HEK293 (cell line): Measurements from ENCODE around the gene HSPB2.
A peak's percentile ranks its signal among the peaks of the same experiment; 100 is the strongest.

Source experiments
- CTCF ChIA-PET: fragments of 350-600 bp; formaldehyde crosslinking; extraction: SDS; loops from one replicate; lab custom pipeline; 2021; ENCODE audit warnings: antibody characterized with exemption; lab: Yijun Ruan, JAX
- POLR2A ChIA-PET: fragments of 300-600 bp; formaldehyde crosslinking; extraction: SDS; loops from one replicate; lab custom pipeline; 2020; ENCODE audit warnings: antibody characterized with exemption, inconsistent platforms; lab: Yijun Ruan, JAX
- H3K27ac ChIP-seq: fragments of 200-500 bp; sonication (Bioruptor generic); 2 replicates; pipeline ENCODE4 v1.5.1; 2014; ENCODE audit warnings: low read depth, low read length, control low read depth, inconsistent platforms; ENCODE audit errors: extremely low read depth
- H3K36me3 ChIP-seq, 2 experiments: fragments of 200-500 bp in 1 of 2; sonication (Bioruptor generic) in 1 of 2; 1 replicate in 1 of 2; 2 replicates in 1 of 2; pipeline ENCODE4 v1.5.1; 2014 to 2017; ENCODE audit warnings: inconsistent platforms in 2 of 2, low read length in 2 of 2; ENCODE audit not compliant: control insufficient read depth in 2 of 2, insufficient read depth in 1 of 2
- H3K4me1 ChIP-seq: fragments of 200-500 bp; sonication (Bioruptor generic); 2 replicates; pipeline ENCODE4 v1.5.1; 2014; ENCODE audit warnings: mild to moderate bottlenecking, low read length, inconsistent platforms; ENCODE audit not compliant: control insufficient read depth, insufficient read depth
- H3K4me3 ChIP-seq: 2 replicates; pipeline ENCODE4 v1.5.1; 2011; ENCODE audit warnings: low read depth, mild to moderate bottlenecking, control low read depth, low read length, moderate library complexity
- H3K9me3 ChIP-seq: fragments of 200-500 bp; sonication (Bioruptor generic); 2 replicates; pipeline ENCODE4 v1.5.1; 2014; ENCODE audit warnings: low read depth, low read length, inconsistent platforms; ENCODE audit not compliant: control insufficient read depth, insufficient read depth
- FEZF1 ChIP-seq: fragments of 450-650 bp; formaldehyde crosslinking; IDR thresholded peaks from 2 replicates; pipeline ENCODE4 v1.5.1; 2016; ENCODE audit warnings: missing biosample characterization, missing genetic modification characterization
- INSM2 ChIP-seq: fragments of 450-650 bp; formaldehyde crosslinking; IDR thresholded peaks from 2 replicates; pipeline ENCODE4 v1.5.1; 2016; ENCODE audit warnings: missing biosample characterization, missing genetic modification characterization
- SCRT2 ChIP-seq: fragments of 450-650 bp; formaldehyde crosslinking; IDR thresholded peaks from 2 replicates; pipeline ENCODE4 v1.5.1; 2016; ENCODE audit warnings: missing biosample characterization, missing genetic modification characterization
- ZBTB44 ChIP-seq: fragments of 450-650 bp; IDR thresholded peaks from 2 replicates; pipeline ENCODE4 v1.5.1; 2018; ENCODE audit warnings: missing biosample characterization, mild to moderate bottlenecking, missing genetic modification characterization
- ZBTB8A ChIP-seq: fragments of 450-650 bp; formaldehyde crosslinking; IDR thresholded peaks from 2 replicates; pipeline ENCODE4 v1.5.1; 2016; ENCODE audit warnings: missing biosample characterization, missing genetic modification characterization
- ZNF146 ChIP-seq: fragments of 450-650 bp; formaldehyde crosslinking; IDR thresholded peaks from 2 replicates; pipeline ENCODE4 v1.5.1; 2016; ENCODE audit warnings: missing biosample characterization, missing genetic modification characterization
- ZNF302 ChIP-seq: fragments of 450-650 bp; formaldehyde crosslinking; IDR thresholded peaks from 2 replicates; pipeline ENCODE4 v1.5.1; 2016; ENCODE audit warnings: missing biosample characterization, missing genetic modification characterization, low read depth
- ZNF530 ChIP-seq: fragments of 450-650 bp; formaldehyde crosslinking; IDR thresholded peaks from 2 replicates; pipeline ENCODE4 v1.5.1; 2016; ENCODE audit warnings: low read depth, missing biosample characterization, missing genetic modification characterization
- ZNF544 ChIP-seq: fragments of 450-650 bp; formaldehyde crosslinking; IDR thresholded peaks from 2 replicates; pipeline ENCODE4 v1.5.0; 2017; ENCODE audit warnings: missing biosample characterization, missing genetic modification characterization
- ZNF600 ChIP-seq: fragments of 450-650 bp; formaldehyde crosslinking; IDR thresholded peaks from 2 replicates; pipeline ENCODE4 v1.5.1; 2016; ENCODE audit warnings: missing biosample characterization, missing genetic modification characterization
- ZNF629 ChIP-seq: fragments of 450-650 bp; formaldehyde crosslinking; IDR thresholded peaks from 2 replicates; pipeline ENCODE4 v1.5.1; 2017; ENCODE audit warnings: missing biosample characterization, missing genetic modification characterization
- ZNF654 ChIP-seq: fragments of 450-650 bp; formaldehyde crosslinking; IDR thresholded peaks from 2 replicates; pipeline ENCODE4 v1.5.1; 2016; ENCODE audit warnings: low read depth, missing biosample characterization, missing genetic modification characterization
- ZNF658 ChIP-seq: fragments of 450-650 bp; formaldehyde crosslinking; IDR thresholded peaks from 2 replicates; pipeline ENCODE4; 2016; ENCODE audit warnings: missing biosample characterization, missing genetic modification characterization
- ZNF660 ChIP-seq: fragments of 450-650 bp; IDR thresholded peaks from 2 replicates; pipeline ENCODE4 v1.5.1; 2018; ENCODE audit warnings: missing biosample characterization, mild to moderate bottlenecking, missing genetic modification characterization
- ZNF785 ChIP-seq: fragments of 450-650 bp; formaldehyde crosslinking; IDR thresholded peaks from 2 replicates; pipeline ENCODE4 v1.5.1; 2016; ENCODE audit warnings: missing biosample characterization, missing genetic modification characterization

Gene HSPB2

DNA sequence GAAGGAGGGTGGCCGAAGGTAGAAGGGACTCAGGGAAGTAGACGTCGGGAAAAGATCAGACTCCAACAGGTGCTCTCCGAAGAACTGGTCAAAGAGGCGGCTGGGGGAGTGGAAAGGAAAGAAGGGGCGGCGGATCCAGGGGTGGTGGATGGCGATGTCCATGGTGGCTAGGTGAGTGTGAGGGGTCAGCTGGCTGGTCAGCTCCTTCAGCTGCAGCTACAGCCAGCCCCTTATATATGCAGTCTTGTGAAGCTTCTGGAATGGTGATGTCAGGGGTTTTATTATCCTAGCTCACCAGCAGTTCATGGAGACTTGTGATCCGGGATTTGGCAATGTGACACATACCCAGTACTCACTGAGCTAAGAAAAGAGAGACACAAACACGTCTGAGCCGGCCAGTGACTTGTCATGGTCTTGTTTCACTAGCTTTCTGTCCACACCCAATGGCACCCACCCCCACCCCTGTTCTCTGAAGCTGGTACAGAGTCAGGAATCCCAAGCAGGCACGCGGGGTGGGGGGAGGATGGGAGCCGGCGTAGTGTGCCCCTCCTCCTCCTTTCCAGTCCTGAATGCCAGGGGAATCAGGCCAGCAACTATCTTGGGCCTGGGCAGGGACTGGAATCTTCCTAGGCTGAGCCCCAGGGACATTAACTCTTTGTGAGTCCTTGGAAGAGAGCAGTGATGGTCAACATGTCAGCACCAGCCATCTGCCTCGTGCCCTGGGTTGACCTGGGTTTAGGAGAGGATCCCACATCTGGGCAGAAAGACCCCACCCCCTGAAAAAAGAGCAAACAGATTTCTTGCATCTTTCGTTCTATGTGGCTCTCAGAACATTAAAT is 752 bp upstream of the HSPB2 start, which contains the start of gene CRYAB:
Gene CRYAB, minus strand, starts transcription at position 208 of the 839 bp plus-strand sequence. Its CDS starts 46 bp downstream, at position 162.
- Histone ChIP-seq H3K9me3 (no peaks in the 10 kb centered on the region), H3K36me3 (no peaks in the 10 kb centered on the region), H3K4me3 (no peak within 1 kb of the TSS), H3K27ac (no peak within 1 kb of the TSS), H3K4me1 (no peaks in the 10 kb centered on the region)
- ChIA-PET CTCF (interaction anchor here (0.8 kb wide), 1 partner anchor 71 kb away, joined by 3 read pairs; no protein-coding TSS in a partner anchor), POLR2A (interaction anchor here (0.5 to 1.1 kb wide), 2 partner anchors 15 to 153 kb away, joined by 4 to 7 read pairs; no protein-coding TSS in a partner anchor)
- peak; percentile 66 for TF ChIP-seq SCRT2 (tag by site-specific recombination)
- TF ChIP-seq ZNF146 (tag by site-specific recombination): no peak

GRCh38 chr11:111913031-111913861 is 712 bp downstream of the HSPB2 start:
- Histone ChIP-seq H3K4me1 (no peaks in the 10 kb centered on the region), H3K9me3 (no peaks in the 10 kb centered on the region), H3K36me3 (no peaks in the 10 kb centered on the region), H3K4me3 (no peak overlapping the region), H3K27ac (no peak overlapping the region)
- TF ChIP-seq ZBTB44 (tag by site-specific recombination) (no peak), ZNF530 (tag by site-specific recombination) (no peak), INSM2 (tag by site-specific recombination) (no peak), ZNF146 (tag by site-specific recombination) (no peak), ZNF658 (no peak), ZNF660 (tag by site-specific recombination) (no peak), ZNF785 (tag by site-specific recombination) (no peak), ZNF302 (no peak), ZNF654 (tag by site-specific recombination) (no peak)
- ChIA-PET POLR2A (interaction anchor here (1.1 kb wide), 1 partner anchor 14 kb away, joined by 3 read pairs; no protein-coding TSS in a partner anchor), CTCF (interaction anchor here (0.5 to 0.6 kb wide), 2 partner anchors 110 to 292 kb away, joined by 3 to 4 read pairs; no protein-coding TSS in a partner anchor)

DNA sequence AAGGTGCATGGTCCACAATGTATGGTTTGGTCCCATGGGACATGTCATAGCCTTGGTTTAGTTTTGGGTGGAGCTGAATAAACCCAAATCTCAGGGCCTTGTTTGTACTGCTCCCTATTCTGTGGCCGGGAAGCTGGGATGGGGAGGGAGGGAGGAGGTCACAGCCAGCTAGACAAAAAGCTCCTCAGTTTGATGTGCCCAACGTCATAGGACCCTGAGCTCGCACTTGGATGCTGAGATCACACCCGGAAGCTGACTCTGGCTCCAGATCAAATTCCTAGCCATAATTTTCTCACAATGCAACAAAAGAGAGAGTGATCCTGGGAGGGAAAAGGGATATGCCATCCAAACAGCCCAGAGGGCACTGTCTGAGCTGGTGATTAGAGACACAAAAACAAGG is 1.5 kb downstream of the HSPB2 start:
- ChIA-PET POLR2A (interaction anchor here (1.1 kb wide), 1 partner anchor 13 kb away, joined by 3 read pairs; no protein-coding TSS in a partner anchor), CTCF (interaction anchor here (0.5 to 1.2 kb wide), 2 partner anchors 18 to 110 kb away, joined by 4 to 5 read pairs; no protein-coding TSS in a partner anchor)
- no peak overlapping the region for H3K27ac ChIP-seq

More for the DNA sequence above, 1.5 kb downstream of the HSPB2 start:
- no peaks in the 10 kb centered on the region for H3K9me3 ChIP-seq
- H3K36me3 ChIP-seq: no peaks in the 10 kb centered on the region
- H3K4me1 ChIP-seq: no peaks in the 10 kb centered on the region
- TF ChIP-seq ZNF629 (tag by site-specific recombination) (peak; percentile 47; the same call in 1 of the 2 replicates), FEZF1 (tag by site-specific recombination) (no peak), ZBTB8A (tag by site-specific recombination) (no peak), ZNF544 (no peak), ZNF600 (tag by site-specific recombination) (0 out of 2 replicates have a peak, but pooled peaks have one; percentile 21)
- no peak overlapping the region for H3K4me3 ChIP-seq
